ENCODE data around the gene TNFRSF1B.

TNFRSF1B gene

DNA sequence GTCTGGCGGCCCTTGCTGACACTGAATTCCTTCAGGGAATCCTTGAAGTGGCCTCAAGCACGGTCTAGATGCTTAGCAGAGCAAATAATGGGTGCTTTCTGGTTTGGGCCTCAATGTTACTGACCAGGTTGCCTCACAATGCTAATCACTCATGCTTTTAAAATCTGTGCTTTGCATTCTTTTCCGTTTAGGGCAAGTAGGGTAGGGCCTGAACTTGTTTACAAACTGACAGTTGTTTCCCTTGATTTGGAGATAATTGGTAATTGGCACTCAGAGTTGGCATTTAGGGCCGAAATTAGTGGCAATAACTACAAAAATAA, 64.4 kb downstream of the TNFRSF1B start:
- Histone ChIP-seq H3K4me3 (peak overlapping the region; percentile 84), H3K9ac (ENCODE audit: insufficient read length) (peak overlapping the region; percentile 88), H3K27ac (no peak overlapping the region), H3K36me3 (ENCODE audit: insufficient read depth, low read length) (peaks cover 4% of the 10 kb centered on the region; the same call in 1 of the 2 replicates), H3K9me3 (ENCODE audit: low read depth, low read length) (no peaks in the 10 kb centered on the region)
- no peak for DNase-seq (ENCODE audit: low read depth, low spot score)
- TF ChIP-seq POLR2AphosphoS5 (IDR thresholded peaks at IDR 0.05; ENCODE audit: borderline replicate concordance, low read depth, low read length) (no peak), EZH2 (IDR thresholded peaks at IDR 0.05) (no peak), FOXP2 (optimal IDR thresholded peaks at IDR 0.05; ENCODE audit: control extremely low read depth, extremely low read length, insufficient read depth) (no peak)

DNA sequence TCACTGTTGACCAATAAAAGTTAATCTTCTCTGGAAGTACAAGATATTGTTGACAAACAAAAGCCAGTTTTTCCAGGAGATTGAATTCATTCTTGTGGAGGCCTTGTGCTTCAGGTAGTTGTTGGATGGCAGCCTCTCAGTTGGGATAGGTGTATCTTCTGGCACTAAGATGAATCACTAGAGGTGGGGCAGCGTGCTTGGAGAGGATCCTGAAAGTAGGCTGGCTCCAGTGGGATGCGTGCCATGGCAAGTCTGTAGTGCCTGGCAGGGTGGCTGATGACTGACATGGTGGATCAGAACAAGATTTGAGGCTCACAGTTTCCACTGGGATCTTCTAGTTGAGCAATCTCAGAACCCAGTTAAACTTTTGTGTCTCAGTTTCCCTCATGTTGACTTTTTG, 65.4 kb downstream of the TNFRSF1B start:
- no peak for DNase-seq (ENCODE audit: low read depth, low spot score)
- Histone ChIP-seq H3K4me3 (no peak overlapping the region), H3K9me3 (ENCODE audit: low read depth, low read length) (no peaks in the 10 kb centered on the region), H3K36me3 (ENCODE audit: insufficient read depth, low read length) (peaks cover 4% of the 10 kb centered on the region; the same call in 1 of the 2 replicates), H3K9ac (ENCODE audit: insufficient read length) (no peak overlapping the region), H3K27ac (no peak overlapping the region)
- no peak for TF ChIP-seq EZH2 (IDR thresholded peaks at IDR 0.05)
- no peak for TF ChIP-seq FOXP2 (optimal IDR thresholded peaks at IDR 0.05; ENCODE audit: control extremely low read depth, extremely low read length, insufficient read depth)
- TF ChIP-seq POLR2AphosphoS5 (IDR thresholded peaks at IDR 0.05; ENCODE audit: borderline replicate concordance, low read depth, low read length) = no peak

DNA sequence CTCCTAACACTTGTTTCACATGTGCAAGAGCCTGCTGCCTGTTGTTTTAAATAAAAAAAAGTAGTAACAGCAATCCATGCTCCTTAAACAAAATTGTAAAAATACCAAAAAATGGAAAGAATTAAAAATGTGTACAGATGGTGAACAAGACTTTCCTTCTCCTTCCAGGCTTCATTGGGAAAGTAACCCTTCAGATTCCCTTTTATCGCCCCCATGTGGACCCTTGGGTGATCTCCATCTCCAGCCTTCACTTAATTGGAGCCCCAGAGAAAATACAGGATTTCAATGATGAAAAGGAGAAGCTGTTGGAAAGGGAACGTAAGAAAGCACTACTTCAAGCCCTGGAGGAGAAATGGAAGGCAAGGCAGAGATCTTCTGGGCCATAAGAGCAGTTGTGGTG, 77.3 kb downstream of the TNFRSF1B start:
- H3K4me3 ChIP-seq = no peak overlapping the region
- H3K9ac ChIP-seq (ENCODE audit: insufficient read length) = no peak overlapping the region
- H3K27ac ChIP-seq = no peak overlapping the region
- DNase-seq (ENCODE audit: low read depth, low spot score) = no peak
- no peaks in the 10 kb centered on the region for H3K9me3 ChIP-seq (ENCODE audit: low read depth, low read length)
- TF ChIP-seq POLR2AphosphoS5 (IDR thresholded peaks at IDR 0.05; ENCODE audit: borderline replicate concordance, low read depth, low read length) (no peak), EZH2 (IDR thresholded peaks at IDR 0.05) (no peak), FOXP2 (optimal IDR thresholded peaks at IDR 0.05; ENCODE audit: control extremely low read depth, extremely low read length, insufficient read depth) (no peak)
- H3K36me3 ChIP-seq (ENCODE audit: insufficient read depth, low read length) = peaks cover 32% of the 10 kb centered on the region

DNA sequence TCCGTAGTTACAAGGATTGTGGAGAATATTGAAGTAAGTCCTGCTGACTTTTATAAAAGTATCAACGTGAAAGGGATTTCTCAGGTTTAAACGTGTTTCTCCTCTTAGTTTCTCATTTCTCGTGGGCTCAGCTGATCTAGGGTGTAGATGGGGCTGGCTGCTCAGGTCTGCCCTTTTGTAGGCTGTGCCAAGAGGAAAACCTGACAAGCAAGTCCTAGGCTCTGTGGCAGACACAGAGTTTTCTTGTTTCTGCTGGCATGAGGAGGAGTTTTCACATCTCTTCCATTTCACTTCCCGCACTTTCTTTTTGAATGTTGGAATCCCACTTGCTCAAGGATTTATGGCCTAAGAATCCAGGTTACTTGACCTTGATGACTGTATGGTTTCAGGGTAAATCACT, 77.8 kb downstream of the TNFRSF1B start:
- Histone ChIP-seq H3K9me3 (ENCODE audit: low read depth, low read length) (no peaks in the 10 kb centered on the region), H3K9ac (ENCODE audit: insufficient read length) (no peak overlapping the region), H3K36me3 (ENCODE audit: insufficient read depth, low read length) (peaks cover 37% of the 10 kb centered on the region), H3K4me3 (no peak overlapping the region), H3K27ac (no peak overlapping the region)
- no peak for DNase-seq (ENCODE audit: low read depth, low spot score)
- no peak for TF ChIP-seq FOXP2 (optimal IDR thresholded peaks at IDR 0.05; ENCODE audit: control extremely low read depth, extremely low read length, insufficient read depth)
- no peak for TF ChIP-seq EZH2 (IDR thresholded peaks at IDR 0.05)
- TF ChIP-seq POLR2AphosphoS5 (IDR thresholded peaks at IDR 0.05; ENCODE audit: borderline replicate concordance, low read depth, low read length) = no peak

DNA sequence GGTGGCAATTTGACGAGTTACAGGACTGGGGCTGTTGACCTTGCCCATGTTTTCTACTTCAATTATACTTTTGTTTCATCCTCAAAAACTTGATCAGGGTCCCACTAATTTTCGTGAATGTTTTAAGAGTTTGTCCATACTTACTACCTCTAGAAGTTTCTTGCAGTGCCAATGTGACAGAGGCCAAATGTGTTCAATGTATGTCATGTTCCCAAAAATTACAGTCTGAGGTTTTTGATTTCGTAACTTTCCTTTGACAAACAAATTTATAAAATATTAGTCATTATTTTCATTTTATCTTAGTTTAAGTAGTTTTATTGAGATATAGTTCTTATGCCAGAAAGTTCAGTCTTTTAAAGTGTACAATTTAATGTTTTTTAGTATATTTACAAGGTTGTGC, 78.3 kb downstream of the TNFRSF1B start:
- Histone ChIP-seq H3K27ac (no peak overlapping the region), H3K4me3 (no peak overlapping the region), H3K9me3 (ENCODE audit: low read depth, low read length) (no peaks in the 10 kb centered on the region), H3K36me3 (ENCODE audit: insufficient read depth, low read length) (peaks cover 43% of the 10 kb centered on the region), H3K9ac (ENCODE audit: insufficient read length) (no peak overlapping the region)
- no peak for DNase-seq (ENCODE audit: low read depth, low spot score)
- TF ChIP-seq FOXP2 (optimal IDR thresholded peaks at IDR 0.05; ENCODE audit: control extremely low read depth, extremely low read length, insufficient read depth) (no peak), EZH2 (IDR thresholded peaks at IDR 0.05) (no peak), POLR2AphosphoS5 (IDR thresholded peaks at IDR 0.05; ENCODE audit: borderline replicate concordance, low read depth, low read length) (no peak)

DNA sequence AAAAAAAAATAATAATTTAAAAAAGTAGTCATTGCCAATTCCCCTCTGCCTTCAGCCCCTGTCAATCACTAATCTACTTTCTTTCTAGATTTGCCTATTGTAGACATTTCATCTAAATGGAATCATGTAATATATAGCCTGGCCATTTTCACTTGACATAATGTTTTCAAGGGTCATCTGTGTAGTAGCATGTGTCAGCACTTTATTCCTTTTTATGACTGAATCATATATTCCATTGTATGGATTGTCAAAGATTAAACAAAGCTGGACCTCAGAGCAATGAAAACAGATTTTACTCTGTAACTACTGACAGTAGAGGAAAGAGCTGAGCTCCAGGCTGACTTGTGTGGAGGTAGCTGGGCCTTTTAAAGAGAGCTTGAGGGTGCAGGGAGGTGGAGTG, 78.9 kb downstream of the TNFRSF1B start:
- H3K27ac ChIP-seq = no peak overlapping the region
- DNase-seq (ENCODE audit: low read depth, low spot score) = no peak
- H3K9ac ChIP-seq (ENCODE audit: insufficient read length) = no peak overlapping the region
- H3K4me3 ChIP-seq = no peak overlapping the region
- H3K36me3 ChIP-seq (ENCODE audit: insufficient read depth, low read length) = peaks cover 46% of the 10 kb centered on the region
- TF ChIP-seq EZH2 (IDR thresholded peaks at IDR 0.05) (no peak), FOXP2 (optimal IDR thresholded peaks at IDR 0.05; ENCODE audit: control extremely low read depth, extremely low read length, insufficient read depth) (no peak), POLR2AphosphoS5 (IDR thresholded peaks at IDR 0.05; ENCODE audit: borderline replicate concordance, low read depth, low read length) (no peak)
- no peaks in the 10 kb centered on the region for H3K9me3 ChIP-seq (ENCODE audit: low read depth, low read length)

DNA sequence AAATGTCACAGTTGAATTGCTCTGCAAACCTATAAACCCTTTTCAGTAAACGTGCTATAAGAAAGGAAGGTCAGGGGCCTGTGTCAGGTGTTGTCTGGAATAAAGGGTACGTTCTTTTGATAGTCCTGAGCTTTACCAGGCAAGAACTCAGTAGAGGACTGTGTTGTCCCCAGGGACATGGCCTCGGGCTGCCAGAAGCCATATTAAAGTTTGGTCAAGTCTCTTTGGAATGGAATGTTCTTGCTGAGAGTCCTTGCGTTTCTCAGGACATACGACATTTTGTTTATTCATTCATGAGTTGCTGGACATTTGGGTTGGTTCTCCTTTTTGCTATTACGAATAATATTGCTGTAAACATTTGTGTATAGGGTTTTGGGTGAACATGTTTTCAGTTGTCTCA, 79.8 kb downstream of the TNFRSF1B start:
- Histone ChIP-seq H3K36me3 (ENCODE audit: insufficient read depth, low read length) (peaks cover 51% of the 10 kb centered on the region), H3K4me3 (no peak overlapping the region), H3K27ac (no peak overlapping the region), H3K9ac (ENCODE audit: insufficient read length) (no peak overlapping the region), H3K9me3 (ENCODE audit: low read depth, low read length) (no peaks in the 10 kb centered on the region)
- no peak for TF ChIP-seq FOXP2 (optimal IDR thresholded peaks at IDR 0.05; ENCODE audit: control extremely low read depth, extremely low read length, insufficient read depth)
- TF ChIP-seq EZH2 (IDR thresholded peaks at IDR 0.05) = no peak
- no peak for TF ChIP-seq POLR2AphosphoS5 (IDR thresholded peaks at IDR 0.05; ENCODE audit: borderline replicate concordance, low read depth, low read length)
- no peak for DNase-seq (ENCODE audit: low read depth, low spot score)

DNA sequence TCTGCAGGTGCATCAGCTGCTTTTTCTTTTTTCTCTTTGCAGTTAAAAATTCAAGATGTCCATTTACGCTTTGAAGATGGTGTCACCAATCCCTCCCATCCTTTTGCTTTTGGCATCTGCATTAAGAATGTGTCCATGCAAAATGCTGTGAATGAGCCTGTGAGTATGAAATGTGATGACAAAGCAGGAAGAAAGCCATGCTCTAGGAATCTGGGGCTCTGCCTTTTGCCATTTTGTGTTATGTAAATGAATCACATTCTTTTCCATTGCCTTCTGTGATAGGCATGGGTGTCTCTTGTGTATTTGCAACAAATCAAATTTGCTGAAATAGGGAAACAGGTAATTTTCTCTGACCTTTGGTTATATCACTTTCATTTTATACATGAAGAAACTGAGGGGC, 82.4 kb downstream of the TNFRSF1B start:
- H3K9me3 ChIP-seq (ENCODE audit: low read depth, low read length) = no peaks in the 10 kb centered on the region
- H3K36me3 ChIP-seq (ENCODE audit: insufficient read depth, low read length) = peaks cover 41% of the 10 kb centered on the region
- H3K4me3 ChIP-seq = no peak overlapping the region
- DNase-seq (ENCODE audit: low read depth, low spot score) = no peak
- H3K27ac ChIP-seq = no peak overlapping the region
- no peak overlapping the region for H3K9ac ChIP-seq (ENCODE audit: insufficient read length)
- TF ChIP-seq POLR2AphosphoS5 (IDR thresholded peaks at IDR 0.05; ENCODE audit: borderline replicate concordance, low read depth, low read length) = no peak
- no peak for TF ChIP-seq EZH2 (IDR thresholded peaks at IDR 0.05)
- TF ChIP-seq FOXP2 (optimal IDR thresholded peaks at IDR 0.05; ENCODE audit: control extremely low read depth, extremely low read length, insufficient read depth) = no peak

DNA sequence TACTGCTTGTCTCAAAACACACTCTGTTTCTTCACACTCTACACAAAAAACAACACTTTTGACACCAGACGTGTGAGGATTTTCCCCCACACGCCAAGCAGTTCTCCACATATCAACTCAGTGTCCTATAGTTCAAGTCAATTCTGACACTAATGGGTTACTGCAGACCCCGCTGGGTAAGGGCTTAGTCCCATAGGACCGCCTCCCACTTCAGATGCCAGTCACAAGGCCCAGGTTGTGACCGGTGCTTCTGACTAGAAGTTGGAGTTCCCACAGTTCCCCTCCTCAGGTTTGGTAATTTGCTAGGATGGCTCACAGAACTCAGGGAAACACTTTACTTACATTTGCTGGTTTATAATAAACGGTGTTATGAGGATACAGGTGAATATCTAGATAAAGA, 83.0 kb downstream of the TNFRSF1B start:
- peaks cover 35% of the 10 kb centered on the region for H3K36me3 ChIP-seq (ENCODE audit: insufficient read depth, low read length)
- no peaks in the 10 kb centered on the region for H3K9me3 ChIP-seq (ENCODE audit: low read depth, low read length)
- TF ChIP-seq FOXP2 (optimal IDR thresholded peaks at IDR 0.05; ENCODE audit: control extremely low read depth, extremely low read length, insufficient read depth) (no peak), POLR2AphosphoS5 (IDR thresholded peaks at IDR 0.05; ENCODE audit: borderline replicate concordance, low read depth, low read length) (no peak), EZH2 (IDR thresholded peaks at IDR 0.05) (no peak)
- DNase-seq (ENCODE audit: low read depth, low spot score) = no peak
- H3K4me3 ChIP-seq = no peak overlapping the region
- no peak overlapping the region for H3K27ac ChIP-seq
- no peak overlapping the region for H3K9ac ChIP-seq (ENCODE audit: insufficient read length)
